Measurements from ENCODE around the gene PPP2R2B. TPM values are rescaled to one million over a fixed set of nuclear protein-coding genes. Genes with fewer than 3 reads are reported as not detected.

PPP2R2B gene
- total and polyA plus RNA-seq, 2 of the 4 experiments (the other 2 are of a cell fraction): not detected

- H3K4me3 ChIP-seq (ENCODE audit: insufficient read depth, low read depth, low read length): no peak overlapping the region
- no peak overlapping the region for H3K18ac ChIP-seq (ENCODE audit: low read depth, low read length)
- DNase-seq (no peak), ATAC-seq (ENCODE audit: low read depth) (no peak)
- H2BK5ac ChIP-seq (ENCODE audit: low read depth, low read length, poor library complexity, severe bottlenecking): no peak overlapping the region
- H3K27me3 ChIP-seq (ENCODE audit: control insufficient read depth, insufficient read depth, low read length): no peaks in the 10 kb centered on the region
- no peaks in the 10 kb centered on the region for H3K36me3 ChIP-seq (ENCODE audit: control insufficient read depth, insufficient read depth, low read length)
- no peak overlapping the region for H2AK5ac ChIP-seq (ENCODE audit: low read depth, low read length)
- no peaks in the 10 kb centered on the region for H3K4me1 ChIP-seq (ENCODE audit: control insufficient read depth, insufficient read depth, low read length)
- H2BK120ac ChIP-seq (ENCODE audit: low read depth, low read length): no peak overlapping the region
- no peak overlapping the region for H4K8ac ChIP-seq (ENCODE audit: low read depth in 2 of 2, low read length in 2 of 2)
- no peak overlapping the region for H4K91ac ChIP-seq (ENCODE audit: insufficient read depth, low read depth, low read length)
- no peaks in the 10 kb centered on the region for H3K79me1 ChIP-seq (ENCODE audit: low read depth in 1 of 2, low read length in 2 of 2)
- ChIA-PET CTCF (no interaction called here), POLR2A (ENCODE audit: unreplicated experiment) (no interaction called here)
- intact Hi-C loops (cut with micrococcal nuclease): no loop called here
- H3K27ac ChIP-seq (ENCODE audit: insufficient read depth, low read length): no peak overlapping the region
- H2BK20ac ChIP-seq (ENCODE audit: low read depth, low read length): no peak overlapping the region
- in situ Hi-C loops (cut with MboI; ENCODE audit: low sequenced_read_pairs): no loop called here
- no peak overlapping the region for H4K5ac ChIP-seq (ENCODE audit: low read depth, low read length)
- no peaks in the 10 kb centered on the region for H3K9me1 ChIP-seq (ENCODE audit: insufficient read depth, low read length)
- no TSS peak for BruUV-seq (replicated peaks)
- no peak overlapping the region for H2AK9ac ChIP-seq (replicated peaks; ENCODE audit: low read depth, low read length, poor library complexity)
- no peak overlapping the region for H3K4me2 ChIP-seq (ENCODE audit: low read depth, low read length)
- no peaks in the 10 kb centered on the region for H4K20me1 ChIP-seq (ENCODE audit: insufficient read depth, low read length)
- H2AFZ ChIP-seq (replicated peaks; ENCODE audit: low read length, poor library complexity): no peak overlapping the region
- H3K9me3 ChIP-seq (ENCODE audit: control insufficient read depth, insufficient read depth, low read length): no peaks in the 10 kb centered on the region
- no CpG with 5 or more reads among the region's 2 CpGs for WGBS, 2 experiments (ENCODE audit: extremely low coverage in 2 of 2, insufficient read length in 1 of 2)
- H3K9ac ChIP-seq (ENCODE audit: low read depth, low read length): no peak overlapping the region
- no peak overlapping the region for H3K4ac ChIP-seq (ENCODE audit: low read depth, low read length)
- dilution Hi-C loops (cut with HindIII; ENCODE audit: low sequenced_read_pairs, unreplicated experiment): no loop called here
- no peak overlapping the region for H3K14ac ChIP-seq (replicated peaks; ENCODE audit: low read depth, low read length)
- TF ChIP-seq POLR2A (IDR thresholded peaks at IDR 0.05; ENCODE audit: low read depth, low read length) (no peak), MAFK (IDR thresholded peaks at IDR 0.05; ENCODE audit: low read depth, low read length) (no peak), RFX5 (IDR thresholded peaks at IDR 0.05; ENCODE audit: low read depth, low read length) (no peak)
- no peak overlapping the region for H2BK15ac ChIP-seq (ENCODE audit: low read depth, low read length)
- no peak overlapping the region for H3K56ac ChIP-seq (ENCODE audit: extremely low read depth, insufficient read depth, low read length)
- H3K23ac ChIP-seq (ENCODE audit: low read depth, low read length): no peak overlapping the region
Observed at GRCh38 chr5:146681585-146682105, 196.9 kb downstream of the PPP2R2B start.
